Breast epithelium (tissue), 3 donors: ENCODE results near the gene DGKB.
"Not testable (repeated sequence)": the region's sequence is repeated elsewhere in the genome, so short reads cannot be mapped to it uniquely, and the experiment has no call there.

Experiments
- POLR2A ChIP-seq: fragments of 450-650 bp; IDR thresholded peaks from one replicate; pipeline ENCODE4 v1.6.1; 2016; ENCODE audit warnings: antibody characterized with exemption, mild to moderate bottlenecking, moderate library complexity
- POLR2AphosphoS5 ChIP-seq, 3 donors: sonication (generic); formaldehyde crosslinking; IDR thresholded peaks; one replicate each; pipeline ENCODE4 v1.6.1; 2017; ENCODE audit warnings: antibody characterized with exemption in 3 of 3
- TF ChIP-seq, protein P1 (sequence below), 3 donors: fragments of 450-650 bp; IDR thresholded peaks; one replicate each; pipeline ENCODE4 v1.5.1; 2016 to 2017; ENCODE audit warnings: antibody characterized with exemption in 3 of 3, mild to moderate bottlenecking in 3 of 3, moderate library complexity in 3 of 3

DNA sequence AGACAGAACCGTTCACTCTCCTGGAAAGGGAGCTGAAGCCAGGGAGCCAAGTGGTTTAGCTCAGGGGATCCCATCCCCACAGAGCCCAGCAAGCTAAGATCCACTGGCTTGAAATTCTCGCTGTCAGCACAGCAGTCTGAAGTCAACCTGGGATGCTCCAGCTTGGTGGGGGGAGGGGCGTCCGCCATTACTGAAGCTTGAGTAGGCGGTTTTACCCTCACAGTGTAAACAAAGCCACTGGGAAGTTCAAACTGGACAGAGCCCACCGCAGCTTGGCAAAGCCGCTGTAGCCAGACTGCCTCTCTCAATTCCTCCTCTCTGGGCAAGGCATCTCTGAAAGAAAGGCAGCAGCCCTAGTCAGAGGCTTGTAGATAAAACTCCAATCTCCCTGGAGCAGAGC, 443.7 kb downstream of the DGKB start:
- TF ChIP-seq, protein P1, sequence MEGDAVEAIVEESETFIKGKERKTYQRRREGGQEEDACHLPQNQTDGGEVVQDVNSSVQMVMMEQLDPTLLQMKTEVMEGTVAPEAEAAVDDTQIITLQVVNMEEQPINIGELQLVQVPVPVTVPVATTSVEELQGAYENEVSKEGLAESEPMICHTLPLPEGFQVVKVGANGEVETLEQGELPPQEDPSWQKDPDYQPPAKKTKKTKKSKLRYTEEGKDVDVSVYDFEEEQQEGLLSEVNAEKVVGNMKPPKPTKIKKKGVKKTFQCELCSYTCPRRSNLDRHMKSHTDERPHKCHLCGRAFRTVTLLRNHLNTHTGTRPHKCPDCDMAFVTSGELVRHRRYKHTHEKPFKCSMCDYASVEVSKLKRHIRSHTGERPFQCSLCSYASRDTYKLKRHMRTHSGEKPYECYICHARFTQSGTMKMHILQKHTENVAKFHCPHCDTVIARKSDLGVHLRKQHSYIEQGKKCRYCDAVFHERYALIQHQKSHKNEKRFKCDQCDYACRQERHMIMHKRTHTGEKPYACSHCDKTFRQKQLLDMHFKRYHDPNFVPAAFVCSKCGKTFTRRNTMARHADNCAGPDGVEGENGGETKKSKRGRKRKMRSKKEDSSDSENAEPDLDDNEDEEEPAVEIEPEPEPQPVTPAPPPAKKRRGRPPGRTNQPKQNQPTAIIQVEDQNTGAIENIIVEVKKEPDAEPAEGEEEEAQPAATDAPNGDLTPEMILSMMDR (IDR thresholded peaks at IDR 0.05): not testable (repeated sequence)
- TF ChIP-seq POLR2A; POLR2AphosphoS5 (IDR thresholded peaks at IDR 0.05): not testable (repeated sequence)
